Measurements from ENCODE around the gene RXFP2.

DNA sequence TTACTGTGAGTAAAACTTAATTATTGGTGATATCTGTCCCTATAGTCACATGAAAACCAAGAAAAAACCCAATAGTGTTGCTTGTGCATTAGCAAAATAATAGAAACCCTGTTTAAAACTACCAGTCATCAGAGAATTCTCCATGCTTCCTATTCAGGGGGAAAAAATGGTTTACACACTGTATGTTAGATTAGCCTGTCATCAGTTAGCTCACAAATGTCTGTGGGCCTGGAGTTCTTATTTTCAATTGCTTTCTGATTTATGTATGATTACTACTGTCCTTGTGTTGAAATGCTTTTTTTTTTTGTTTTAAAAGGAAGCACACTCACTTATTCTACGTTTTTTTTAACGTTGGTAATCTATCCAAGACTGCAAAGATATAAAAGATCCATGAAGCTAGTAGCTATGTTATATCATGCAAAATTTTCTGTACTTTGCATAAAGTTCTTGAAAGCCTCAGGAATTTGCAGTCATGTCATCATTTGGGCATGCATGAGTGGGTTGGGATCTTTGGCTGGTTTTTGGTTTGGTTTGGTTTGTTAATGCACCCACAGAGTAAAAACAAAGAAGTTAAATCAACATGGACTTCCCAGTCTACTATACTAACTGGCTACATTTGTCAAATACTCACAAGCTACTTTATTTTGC, 25.9 kb downstream of the RXFP2 start:
- TF ChIP-seq, protein P1, sequence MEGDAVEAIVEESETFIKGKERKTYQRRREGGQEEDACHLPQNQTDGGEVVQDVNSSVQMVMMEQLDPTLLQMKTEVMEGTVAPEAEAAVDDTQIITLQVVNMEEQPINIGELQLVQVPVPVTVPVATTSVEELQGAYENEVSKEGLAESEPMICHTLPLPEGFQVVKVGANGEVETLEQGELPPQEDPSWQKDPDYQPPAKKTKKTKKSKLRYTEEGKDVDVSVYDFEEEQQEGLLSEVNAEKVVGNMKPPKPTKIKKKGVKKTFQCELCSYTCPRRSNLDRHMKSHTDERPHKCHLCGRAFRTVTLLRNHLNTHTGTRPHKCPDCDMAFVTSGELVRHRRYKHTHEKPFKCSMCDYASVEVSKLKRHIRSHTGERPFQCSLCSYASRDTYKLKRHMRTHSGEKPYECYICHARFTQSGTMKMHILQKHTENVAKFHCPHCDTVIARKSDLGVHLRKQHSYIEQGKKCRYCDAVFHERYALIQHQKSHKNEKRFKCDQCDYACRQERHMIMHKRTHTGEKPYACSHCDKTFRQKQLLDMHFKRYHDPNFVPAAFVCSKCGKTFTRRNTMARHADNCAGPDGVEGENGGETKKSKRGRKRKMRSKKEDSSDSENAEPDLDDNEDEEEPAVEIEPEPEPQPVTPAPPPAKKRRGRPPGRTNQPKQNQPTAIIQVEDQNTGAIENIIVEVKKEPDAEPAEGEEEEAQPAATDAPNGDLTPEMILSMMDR (IDR thresholded peaks at IDR 0.05): no peak
- no peak for TF ChIP-seq POLR2A (IDR thresholded peaks at IDR 0.05)

All from testis (tissue), 2 donors.